Lower lobe of right lung (tissue), 2 donors: ENCODE data around the gene INPP5D. TPM values are rescaled to one million over a fixed set of nuclear protein-coding genes. Genes with fewer than 3 reads are reported as not detected.

Source experiments
- ATAC-seq, 2 donors: fragments of 200-7000 bp; cut with Tn5 transposase; one replicate each; pipeline ENCODE4 v1.9.1; 2020 to 2022; ENCODE audit warnings: mild to moderate bottlenecking in 2 of 2, moderate library complexity in 2 of 2
- DNase-seq: peaks from one replicate; pipeline ENCODE4 v3.0.0-alpha.2; 2020
- H3K27ac ChIP-seq: fragments of 200-600 bp; one replicate; pipeline ENCODE4 v1.8.0; 2022
- H3K27me3 ChIP-seq: fragments of 200-600 bp; one replicate; pipeline ENCODE4 v1.8.0; 2022; ENCODE audit warnings: low read depth
- H3K36me3 ChIP-seq: fragments of 200-600 bp; one replicate; pipeline ENCODE4 v1.8.0; 2022; ENCODE audit warnings: mild to moderate bottlenecking
- H3K4me1 ChIP-seq: fragments of 200-600 bp; one replicate; pipeline ENCODE4 v1.8.0; 2022
- H3K4me3 ChIP-seq: fragments of 200-600 bp; one replicate; pipeline ENCODE4 v1.8.0; 2022; ENCODE audit warnings: mild to moderate bottlenecking
- H3K9me3 ChIP-seq: fragments of 200-600 bp; one replicate; pipeline ENCODE4 v1.8.0; 2022
- CTCF ChIP-seq: fragments of 200-600 bp; IDR thresholded peaks from one replicate; pipeline ENCODE4 v1.8.0; 2022; ENCODE audit warnings: antibody characterized with exemption, mild to moderate bottlenecking
- intact Hi-C: fragments of 100-400 bp; cut with DNase I; formaldehyde crosslinking; loops from one replicate; pipeline ENCODE4 v1.11.0; 2022
- total RNA-seq: library from RNA; stranded (reverse); fragmentation: NEBNext Ultra II Directional; extraction: Animal tissue kit (Norgen Biotek cat#: 25700); gene quantifications from one replicate; pipeline ENCODE4 v1.2.1, GENCODE V29; 2021
- donor health status: DM: no; HTN: yes; CAD: no; lungs with severe emphysema.

INPP5D gene
- total RNA-seq, 1 donor from 2014 or later = 32.0 TPM

- no peak for DNase-seq
- no peaks in the 10 kb centered on the region for H3K9me3 ChIP-seq
- no peak for TF ChIP-seq CTCF
- H3K4me3 ChIP-seq = no peak overlapping the region
- intact Hi-C loops = no loop called here
- H3K4me1 ChIP-seq = peaks cover 48% of the 10 kb centered on the region
- H3K27ac ChIP-seq = no peak overlapping the region
- ATAC-seq = no peak
- H3K27me3 ChIP-seq = no peaks in the 10 kb centered on the region
- H3K36me3 ChIP-seq = peaks cover 8% of the 10 kb centered on the region
These were observed 5.9 kb downstream of the INPP5D start for GRCh38 chr2:233065954-233066470.

GRCh38 chr2:233068762-233069418 lies 8.7 kb downstream of the INPP5D start:
- peaks cover 8% of the 10 kb centered on the region for H3K36me3 ChIP-seq
- H3K4me3 ChIP-seq = no peak overlapping the region
- no peak for DNase-seq
- intact Hi-C loops = no loop called here
- H3K4me1 ChIP-seq = peaks cover 19% of the 10 kb centered on the region
- no peak for ATAC-seq
- no peak for TF ChIP-seq CTCF
- H3K9me3 ChIP-seq = no peaks in the 10 kb centered on the region
- H3K27ac ChIP-seq = no peak overlapping the region
- H3K27me3 ChIP-seq = no peaks in the 10 kb centered on the region

GRCh38 chr2:233072838-233073237 lies 12.7 kb downstream of the INPP5D start:
- DNase-seq (no peak), ATAC-seq (no peak)
- H3K27ac ChIP-seq = no peak overlapping the region
- intact Hi-C loops = no loop called here
- H3K9me3 ChIP-seq = no peaks in the 10 kb centered on the region
- peaks cover 30% of the 10 kb centered on the region for H3K4me1 ChIP-seq
- H3K27me3 ChIP-seq = no peaks in the 10 kb centered on the region
- TF ChIP-seq CTCF = no peak
- no peak overlapping the region for H3K4me3 ChIP-seq
- H3K36me3 ChIP-seq = no peaks in the 10 kb centered on the region

- H3K36me3 ChIP-seq = no peaks in the 10 kb centered on the region
- H3K27ac ChIP-seq = no peak overlapping the region
- no peak overlapping the region for H3K4me3 ChIP-seq
- no peaks in the 10 kb centered on the region for H3K27me3 ChIP-seq
- no peaks in the 10 kb centered on the region for H3K9me3 ChIP-seq
- no peak for TF ChIP-seq CTCF
- DNase-seq (no peak), ATAC-seq (no peak)
- H3K4me1 ChIP-seq = peaks cover 28% of the 10 kb centered on the region
- intact Hi-C loops = no loop called here
These were observed 14.0 kb downstream of the INPP5D start for GRCh38 chr2:233074106-233074505.

GRCh38 chr2:233075141-233075965 lies 15.2 kb downstream of the INPP5D start:
- DNase-seq = no peak
- intact Hi-C loops = no loop called here
- no peaks in the 10 kb centered on the region for H3K27me3 ChIP-seq
- no peaks in the 10 kb centered on the region for H3K36me3 ChIP-seq
- ATAC-seq = peak; percentile 55 to 66
- H3K4me3 ChIP-seq = no peak overlapping the region
- H3K4me1 ChIP-seq = peaks cover 40% of the 10 kb centered on the region
- no peak for TF ChIP-seq CTCF
- H3K27ac ChIP-seq = peak overlapping the region; percentile 61
- H3K9me3 ChIP-seq = no peaks in the 10 kb centered on the region
